HG03196 (cell line): ENCODE results near the gene THSD7A.
"Not testable (repeated sequence)": the region's sequence is repeated elsewhere in the genome, so short reads cannot be mapped to it uniquely, and the experiment has no call there.

ENCODE experiments used
- ATAC-seq: cut with Tn5 transposase; IDR thresholded peaks from one replicate; pipeline ENCODE4 v1.9.1; 2021; ENCODE audit not compliant: unreplicated experiment

The THSD7A gene

DNA sequence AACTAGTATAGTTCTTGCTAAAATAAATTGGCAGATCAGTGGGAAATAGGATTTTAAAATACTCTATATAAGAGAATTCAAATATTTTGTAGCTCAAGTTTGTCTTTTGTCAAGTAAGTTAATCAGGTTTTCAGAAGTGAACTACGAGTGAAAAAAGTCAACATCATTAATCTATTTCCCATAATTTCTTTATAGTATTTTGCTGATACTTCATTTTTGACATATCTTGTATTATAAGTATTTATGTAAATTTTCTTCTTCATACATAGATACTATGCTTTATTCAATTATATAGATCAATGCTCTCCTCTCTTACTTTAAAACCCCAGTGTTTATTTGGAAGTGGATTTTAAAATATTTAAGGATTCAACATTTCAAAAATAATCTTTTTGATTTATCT lies 360.7 kb downstream of the THSD7A start:
- ATAC-seq, result no peak

DNA sequence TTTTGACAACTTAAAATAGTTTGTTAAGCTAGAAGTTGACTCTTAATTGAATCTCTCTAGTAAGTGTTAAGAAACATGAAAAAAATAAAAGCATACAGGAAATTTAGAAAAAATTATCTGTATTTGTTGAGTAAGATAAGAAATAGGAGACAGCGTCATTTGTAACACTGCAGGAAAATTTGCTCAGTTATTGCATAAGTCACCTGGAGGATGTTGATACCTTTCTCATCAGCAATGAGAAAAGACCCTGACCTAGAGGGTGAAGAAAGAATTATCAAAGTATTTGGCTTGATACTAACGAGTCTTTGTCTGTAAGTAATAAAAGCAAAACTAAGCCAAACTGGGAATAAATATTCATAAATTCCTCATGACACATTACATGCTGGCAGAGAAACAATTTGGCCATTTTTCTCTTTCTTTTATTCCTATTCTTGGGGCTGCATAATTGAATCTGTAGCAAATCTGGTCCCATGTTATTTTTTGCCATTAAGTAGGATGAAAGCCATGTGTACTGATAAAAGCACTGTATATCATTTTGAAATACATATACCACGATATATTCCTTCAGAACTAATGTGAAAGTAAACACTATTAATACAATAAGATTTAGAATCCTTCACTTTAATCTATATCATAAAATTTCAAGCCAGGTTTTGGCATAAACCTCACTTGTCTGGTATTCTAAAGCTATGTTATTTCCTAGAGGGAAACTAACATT lies 362.8 kb downstream of the THSD7A start:
- ATAC-seq, result no peak

DNA sequence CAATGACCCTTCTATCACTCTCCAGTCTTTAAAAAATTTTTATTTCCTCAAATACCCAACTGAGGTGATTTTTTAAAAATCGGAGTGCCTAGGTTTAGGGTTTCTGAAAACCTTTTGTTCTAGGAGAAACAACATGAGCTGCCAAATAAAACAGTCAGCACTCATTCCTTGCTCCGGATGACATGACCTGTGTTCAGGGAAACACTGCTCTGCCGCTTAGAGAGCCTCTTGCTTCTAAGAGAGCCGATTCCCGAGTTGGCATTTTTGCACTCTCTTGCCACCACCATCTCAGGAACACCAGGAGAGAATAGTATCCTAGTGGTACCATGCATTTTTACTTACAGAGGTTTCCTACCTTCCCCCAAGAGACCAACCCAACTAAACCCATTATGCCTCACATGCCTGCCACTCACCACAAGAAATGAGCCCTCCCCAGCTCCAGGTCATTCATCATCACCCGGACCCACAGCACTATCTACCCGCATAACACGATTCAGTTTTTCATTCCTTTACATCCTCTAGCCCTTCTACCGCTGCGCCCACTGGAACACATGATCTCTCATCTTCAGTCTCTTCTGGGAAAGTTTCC lies 365.4 kb downstream of the THSD7A start:
- ATAC-seq, result no peak

DNA sequence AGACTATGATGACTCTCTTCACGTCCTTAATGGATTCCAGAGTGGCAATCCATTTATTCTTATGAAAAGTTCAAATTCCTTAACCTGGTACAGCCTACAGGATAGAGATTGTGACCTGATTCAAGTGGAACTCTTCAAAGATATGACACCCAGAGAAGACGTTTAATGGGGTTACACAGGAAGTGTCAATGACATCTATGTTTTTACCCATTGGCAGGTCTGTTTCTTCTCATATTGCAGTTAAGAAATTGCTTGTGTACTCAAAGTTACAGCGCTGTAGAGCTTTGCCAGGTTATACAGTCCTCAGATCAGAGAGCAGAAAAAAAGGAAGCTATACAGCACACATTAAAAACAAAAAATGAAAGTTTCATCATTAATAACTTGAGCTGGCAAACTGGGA lies 367.4 kb downstream of the THSD7A start:
- ATAC-seq, result no peak

DNA sequence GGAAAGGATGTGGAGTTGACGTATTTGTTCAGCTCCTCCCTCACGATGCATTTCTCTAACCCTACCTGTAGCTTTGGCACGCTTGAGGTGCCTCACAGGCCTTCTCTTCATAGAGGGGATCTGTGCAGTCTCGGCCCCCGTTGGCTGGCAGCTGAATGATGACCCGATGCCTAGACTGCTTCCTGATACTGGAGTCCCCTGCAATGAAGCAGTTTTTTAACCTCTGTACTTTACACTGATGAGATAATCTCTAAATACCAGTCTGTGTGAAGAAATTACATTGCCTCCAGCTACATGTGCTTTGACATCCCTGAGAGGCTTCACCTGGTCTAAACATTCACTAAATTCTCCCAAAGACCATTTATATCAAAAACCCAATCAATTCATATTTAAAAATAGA lies 370.1 kb downstream of the THSD7A start:
- ATAC-seq, result no peak

DNA sequence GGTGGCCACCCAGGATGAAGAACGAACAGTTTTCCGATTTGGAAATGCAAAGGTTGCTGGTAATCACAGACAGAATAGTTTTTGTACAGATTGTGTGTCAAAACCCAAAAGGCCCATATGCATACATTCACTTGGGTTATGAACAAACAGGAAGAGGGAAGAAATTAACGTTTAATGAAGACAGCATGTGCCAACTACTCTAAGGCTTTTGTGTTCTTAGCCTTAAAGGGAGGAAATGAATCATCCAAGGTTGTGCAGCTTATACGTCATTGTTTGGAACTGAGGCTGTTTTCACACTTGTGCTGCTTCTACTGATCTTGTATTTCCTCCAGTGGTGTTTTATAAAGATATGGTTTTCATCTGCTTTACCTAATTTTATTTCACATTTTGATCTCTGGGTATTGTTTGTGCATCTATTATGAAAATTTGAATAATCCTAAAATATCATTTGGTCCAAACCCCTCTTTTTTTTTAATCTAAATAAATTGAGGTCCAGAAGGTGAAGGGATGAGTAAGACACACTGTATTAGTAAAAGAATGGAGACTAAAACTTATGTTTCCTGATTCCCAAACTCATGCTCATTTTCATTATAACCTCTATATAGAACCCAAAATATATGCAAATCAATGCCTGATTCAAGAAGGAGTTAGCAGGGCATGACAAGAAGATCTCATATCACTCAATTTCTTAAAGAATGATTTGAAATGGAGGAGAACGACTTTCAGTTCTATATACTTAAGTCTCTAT lies 373.1 kb downstream of the THSD7A start:
- no peak for ATAC-seq

DNA sequence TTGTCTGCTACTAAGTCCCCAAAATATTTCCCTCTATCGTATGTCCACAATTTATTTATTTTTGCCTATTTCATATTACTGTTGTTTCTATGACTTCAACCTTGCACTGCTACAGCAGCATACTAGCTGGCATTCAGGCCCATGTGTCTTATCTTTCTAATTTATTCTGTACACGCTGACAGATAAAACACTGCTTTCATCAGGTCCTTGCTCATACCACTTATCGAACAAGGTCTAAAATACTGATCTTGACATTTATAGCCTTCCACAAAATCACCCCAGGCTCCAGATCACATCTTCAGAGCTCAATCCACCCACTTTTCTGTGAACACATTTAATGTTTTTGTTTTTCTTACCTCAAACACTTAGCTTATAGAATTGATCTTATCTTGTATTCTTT lies 374.6 kb downstream of the THSD7A start:
- no peak for ATAC-seq

DNA sequence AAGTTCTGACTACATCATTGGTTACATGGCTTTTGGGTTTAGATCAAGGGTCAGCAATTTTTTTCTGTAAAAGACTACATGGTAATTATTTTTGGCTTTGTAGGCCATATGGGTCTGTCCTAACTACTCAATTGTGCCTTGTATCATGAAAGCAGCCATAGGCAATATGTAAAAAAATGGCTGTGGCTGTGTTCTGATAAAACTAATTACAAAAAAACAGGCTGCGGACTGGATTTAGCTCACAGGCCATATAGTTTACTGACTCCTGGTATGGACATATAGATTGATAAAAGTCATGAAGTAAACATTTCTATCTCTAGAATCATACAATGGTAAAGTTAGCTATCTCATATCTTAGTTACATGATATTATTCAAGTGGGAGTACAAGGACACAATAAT lies 375.4 kb downstream of the THSD7A start:
- ATAC-seq, result no peak

DNA sequence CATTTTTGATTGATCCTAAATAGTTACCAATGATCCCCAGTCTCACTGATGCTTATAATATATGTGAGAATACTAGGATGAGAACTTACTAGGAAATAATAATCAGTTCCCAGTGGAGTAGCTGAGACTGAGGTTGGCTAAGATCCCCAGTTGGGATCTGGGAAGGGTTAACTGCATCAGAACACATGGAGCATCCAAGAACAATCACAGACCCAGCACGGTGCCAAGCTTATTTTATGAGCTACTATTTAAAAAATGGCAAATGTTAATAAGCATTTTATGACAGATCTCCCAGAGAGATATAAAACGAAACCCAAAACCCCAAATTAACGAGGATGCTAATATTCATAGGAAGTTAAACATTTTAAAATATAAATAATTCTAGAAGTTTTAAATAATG lies 379.5 kb downstream of the THSD7A start:
- no peak for ATAC-seq

DNA sequence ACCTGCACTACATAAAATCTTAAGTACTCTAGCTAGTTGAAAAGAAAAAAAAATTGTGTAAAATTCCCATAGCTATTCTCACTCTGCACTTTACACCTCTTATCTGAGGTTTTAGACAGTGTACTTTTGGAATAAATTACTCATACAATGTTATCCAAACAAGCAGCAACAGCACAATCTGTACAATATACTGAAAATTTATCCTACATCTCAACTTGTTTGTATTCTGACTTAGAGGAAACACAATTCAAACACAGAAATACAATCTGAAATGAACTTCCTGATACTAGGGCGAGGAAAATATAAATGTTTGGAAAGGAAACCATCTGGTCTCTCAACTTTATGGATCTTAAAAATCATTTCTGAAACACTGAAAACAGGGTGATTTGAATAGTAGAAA lies 381.7 kb downstream of the THSD7A start:
- ATAC-seq, result no peak

DNA sequence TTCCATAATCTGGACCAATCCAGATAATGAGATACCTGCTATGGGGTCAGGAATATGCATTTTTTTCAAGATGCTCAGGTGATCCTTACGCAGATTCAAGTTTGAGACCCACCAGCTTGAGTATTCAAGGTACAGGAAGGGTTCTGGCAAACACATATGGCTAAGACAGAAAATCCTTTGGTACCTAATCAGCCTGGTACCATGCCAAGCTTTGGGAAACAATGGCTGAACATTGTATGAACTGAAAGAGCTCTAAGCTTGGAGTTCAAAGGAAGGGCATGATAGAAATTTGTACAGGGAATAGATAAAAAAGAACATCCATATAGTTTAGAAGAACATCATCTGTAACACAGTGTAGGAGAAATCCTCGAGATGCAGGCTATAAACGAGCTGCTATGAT lies 382.7 kb downstream of the THSD7A start:
- ATAC-seq, result no peak

DNA sequence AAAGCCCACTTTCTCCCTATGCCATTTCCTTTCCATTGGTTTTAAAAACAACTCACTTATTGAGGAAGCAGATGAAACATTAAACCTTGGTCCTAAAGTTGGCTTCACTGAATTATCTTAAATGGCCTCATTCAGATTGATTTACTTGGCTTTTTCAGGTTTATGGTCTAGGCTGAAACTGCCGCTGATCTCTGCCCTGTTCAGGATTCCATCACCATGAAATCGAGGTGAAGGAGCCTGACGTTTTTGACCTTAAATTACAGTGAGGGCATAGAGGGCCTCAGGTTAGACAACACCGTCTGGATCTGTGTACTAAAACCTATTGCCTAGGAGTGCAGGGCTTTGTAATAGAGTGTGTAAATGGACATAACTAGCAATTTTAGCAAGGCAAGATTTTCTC lies 383.7 kb downstream of the THSD7A start:
- ATAC-seq, result no peak

DNA sequence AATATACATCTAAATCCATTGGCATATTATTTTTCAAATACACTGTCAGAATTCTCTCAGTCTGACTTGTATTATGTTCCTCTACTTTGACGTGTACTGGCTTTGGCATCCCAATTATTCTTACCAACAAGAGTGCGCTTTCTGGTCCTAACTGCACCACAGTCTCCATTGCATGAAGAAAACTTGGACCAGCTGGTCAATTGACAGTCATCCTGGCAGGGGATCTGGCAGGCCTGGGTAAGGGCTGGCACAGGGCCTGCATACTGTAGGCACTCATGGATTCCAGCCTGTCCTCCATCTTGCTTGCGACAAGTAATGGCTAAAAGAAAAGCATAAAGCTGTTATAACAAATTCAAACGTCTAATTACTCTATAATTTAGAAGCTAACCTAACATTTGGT lies 384.9 kb downstream of the THSD7A start:
- no peak for ATAC-seq

DNA sequence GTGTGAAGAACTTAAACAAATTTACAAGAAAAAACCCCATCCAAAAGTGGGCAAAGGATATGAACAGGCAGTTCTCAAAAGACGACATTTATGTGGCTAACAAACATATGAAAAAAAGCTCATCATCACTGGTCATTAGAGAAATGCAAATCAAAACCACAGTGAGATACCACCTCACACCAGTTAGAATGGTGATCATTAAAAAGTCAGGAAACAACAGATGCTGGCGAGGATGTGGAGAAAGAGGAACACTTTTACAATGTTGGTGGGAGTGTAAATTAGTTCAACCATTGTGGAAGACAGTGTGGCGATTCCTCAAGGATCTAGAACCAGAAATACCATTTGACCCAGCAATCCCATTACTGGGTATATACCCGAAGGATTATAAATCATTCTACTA lies 388.1 kb downstream of the THSD7A start:
- not testable (repeated sequence) for ATAC-seq

DNA sequence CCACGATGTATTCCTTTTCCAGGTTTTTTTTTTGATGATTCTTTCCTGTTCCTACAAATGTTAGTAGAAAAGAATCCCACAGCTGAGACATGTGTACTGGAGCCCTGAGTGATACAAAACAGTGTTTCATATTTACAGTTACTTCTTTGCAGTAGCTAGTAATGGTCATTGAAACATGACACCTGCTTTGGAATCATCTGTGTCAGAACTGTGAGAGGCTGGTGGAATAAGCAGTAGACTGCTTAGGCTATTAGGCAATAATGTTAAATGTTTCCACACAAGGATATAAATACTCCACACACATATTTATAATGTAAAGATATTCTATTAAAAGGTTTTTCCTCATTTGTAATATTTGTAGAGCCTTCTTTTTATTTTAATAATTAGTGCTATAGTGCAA lies 394.0 kb downstream of the THSD7A start:
- ATAC-seq, result no peak

DNA sequence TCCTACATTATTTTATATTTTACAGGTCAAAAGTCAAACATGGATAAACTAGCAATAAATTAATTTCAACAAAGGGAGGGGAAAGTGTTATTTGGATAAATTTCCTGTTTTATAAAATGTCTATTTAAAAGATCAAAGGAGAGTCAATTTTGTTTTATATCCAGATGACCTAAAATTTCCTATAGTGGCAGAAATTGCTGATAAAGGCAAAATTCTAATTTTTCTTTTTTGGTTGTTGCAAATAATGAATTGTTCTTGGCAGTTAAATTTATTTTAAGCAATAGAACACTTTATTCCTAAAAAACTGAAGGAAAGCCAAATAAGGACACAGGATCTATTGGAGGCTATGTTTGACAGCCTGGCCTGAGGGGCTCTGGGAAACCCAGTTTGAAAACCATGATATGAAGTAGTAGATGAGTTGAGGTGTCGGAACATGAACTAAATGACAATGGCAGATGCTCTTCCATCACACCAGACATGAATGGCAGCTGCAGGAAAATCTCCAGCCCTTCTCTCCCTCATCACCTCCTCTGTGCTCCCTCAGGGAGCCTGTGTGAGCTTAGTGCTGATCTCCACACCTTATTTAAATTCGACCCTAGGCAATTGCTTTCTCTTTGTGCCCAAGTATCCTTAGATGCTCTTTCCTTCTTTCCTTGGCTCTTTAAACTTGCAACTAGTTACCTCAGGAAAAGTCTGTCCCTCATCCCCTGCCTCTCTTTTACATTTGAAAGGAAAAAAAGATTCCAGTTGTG lies 395.0 kb downstream of the THSD7A start:
- no peak for ATAC-seq

DNA sequence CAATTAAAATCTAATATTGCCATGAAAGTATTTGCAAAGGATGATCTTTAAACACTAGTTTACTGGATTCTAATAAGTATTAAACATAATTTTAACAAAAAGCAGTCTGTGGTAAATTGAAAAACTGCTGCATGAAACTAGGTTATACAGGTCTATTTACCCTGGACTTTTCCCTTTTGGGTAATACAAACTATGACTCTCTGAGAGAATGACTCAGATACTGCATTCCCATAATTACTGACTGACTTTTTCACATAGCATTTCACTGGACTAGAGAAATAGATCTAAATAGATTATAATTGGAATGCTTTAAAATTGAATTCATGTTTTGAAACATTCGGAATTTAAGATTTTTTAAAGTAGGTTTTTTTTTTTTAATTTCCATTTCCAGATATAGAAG lies 395.7 kb downstream of the THSD7A start:
- no peak for ATAC-seq

DNA sequence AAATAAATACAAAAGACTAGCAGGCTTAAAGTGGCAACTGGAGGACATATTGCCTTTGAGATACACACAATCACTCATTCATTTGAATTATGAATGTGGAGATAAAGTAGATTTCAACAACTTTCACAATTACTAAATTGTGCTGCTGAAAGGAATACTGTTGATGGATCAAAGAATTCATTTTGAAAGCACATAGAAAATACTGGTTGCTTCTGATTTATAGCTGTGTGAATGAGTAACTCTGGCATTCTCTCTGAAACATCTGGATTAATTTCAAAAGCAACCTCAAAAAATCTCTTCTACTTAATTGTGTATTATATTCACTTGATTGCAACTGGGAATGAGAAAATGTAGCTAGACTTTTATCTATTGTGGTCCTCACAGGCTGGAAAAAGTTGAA lies 397.6 kb downstream of the THSD7A start:
- no peak for ATAC-seq

DNA sequence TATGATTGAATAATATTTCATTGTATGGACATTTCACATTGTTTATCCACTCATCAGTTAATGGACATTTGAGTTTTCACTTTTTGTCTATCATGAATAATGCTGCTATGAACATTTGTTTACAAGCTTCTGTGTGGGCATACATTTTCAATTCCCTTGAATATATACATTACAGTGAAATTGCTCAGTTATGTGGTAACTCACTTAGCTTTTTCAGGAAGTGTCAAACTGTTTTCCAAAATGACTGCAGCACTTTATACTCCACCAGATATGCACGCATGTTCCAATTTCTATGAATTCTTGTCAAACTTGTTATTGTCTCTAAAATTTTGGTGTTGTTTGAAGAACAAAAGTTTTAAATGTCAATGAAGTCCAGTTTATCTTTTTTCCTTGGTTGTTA lies 401.2 kb downstream of the THSD7A start:
- no peak for ATAC-seq

DNA sequence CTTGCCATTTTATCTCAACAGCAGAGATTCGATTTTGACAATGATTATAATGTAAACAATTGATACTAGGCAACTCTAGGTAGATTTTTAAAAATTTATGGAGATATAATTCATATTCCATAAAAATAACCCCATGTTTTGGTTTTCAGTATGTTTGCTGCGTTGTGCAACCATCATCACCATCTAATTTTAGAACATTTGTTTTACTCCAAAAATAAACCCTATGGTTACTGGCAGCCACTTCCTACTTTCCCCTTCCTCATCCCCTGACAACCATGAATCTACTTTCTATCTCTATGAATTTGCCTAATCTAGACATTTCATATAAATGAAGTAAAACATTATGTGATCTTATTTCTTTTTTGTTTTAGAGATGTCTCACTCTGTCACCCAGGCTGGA lies 401.9 kb downstream of the THSD7A start:
- no peak for ATAC-seq

DNA sequence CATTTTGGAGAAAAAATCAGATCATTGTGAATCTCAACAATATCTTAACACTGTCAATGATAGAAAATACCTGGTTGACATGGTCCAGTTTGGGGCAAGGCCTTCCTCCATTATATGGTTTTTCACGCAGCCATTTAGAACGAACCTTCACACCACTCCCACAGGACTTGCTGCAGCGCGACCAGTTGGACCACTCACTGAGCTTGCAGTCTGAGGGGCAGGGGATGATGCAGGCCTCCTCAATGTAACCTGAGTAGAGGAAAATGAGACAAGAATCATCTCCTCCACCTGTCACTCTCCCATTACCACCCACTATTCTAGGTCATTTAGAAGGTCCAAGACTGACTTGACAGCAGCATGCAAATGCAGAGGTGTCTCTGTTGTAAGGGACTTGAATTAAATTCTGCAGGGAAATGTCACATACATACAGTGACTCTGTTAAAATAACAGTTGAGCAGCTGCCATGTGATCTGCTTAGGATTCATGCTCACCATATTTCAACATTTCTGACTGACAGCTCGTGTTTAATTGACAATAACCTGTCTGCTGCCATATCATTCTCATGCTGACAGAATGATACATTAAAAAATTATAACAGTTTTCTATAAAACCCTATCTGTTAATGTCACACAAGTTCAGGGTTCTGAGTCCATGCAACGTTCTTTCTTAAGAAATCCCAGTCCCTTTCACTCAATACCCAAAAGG lies 403.0 kb downstream of the THSD7A start:
- no peak for ATAC-seq
